GM21360 (cell line): ENCODE measurements around the gene RSPH6A.
"Not testable (repeated sequence)": the region's sequence is repeated elsewhere in the genome, so short reads cannot be mapped to it uniquely, and the experiment has no call there.

Source experiments
- ATAC-seq: cut with Tn5 transposase; IDR thresholded peaks from one replicate; pipeline ENCODE4 v1.9.1; 2021; ENCODE audit warnings: mild to moderate bottlenecking, moderate library complexity; ENCODE audit not compliant: unreplicated experiment

The RSPH6A gene

DNA sequence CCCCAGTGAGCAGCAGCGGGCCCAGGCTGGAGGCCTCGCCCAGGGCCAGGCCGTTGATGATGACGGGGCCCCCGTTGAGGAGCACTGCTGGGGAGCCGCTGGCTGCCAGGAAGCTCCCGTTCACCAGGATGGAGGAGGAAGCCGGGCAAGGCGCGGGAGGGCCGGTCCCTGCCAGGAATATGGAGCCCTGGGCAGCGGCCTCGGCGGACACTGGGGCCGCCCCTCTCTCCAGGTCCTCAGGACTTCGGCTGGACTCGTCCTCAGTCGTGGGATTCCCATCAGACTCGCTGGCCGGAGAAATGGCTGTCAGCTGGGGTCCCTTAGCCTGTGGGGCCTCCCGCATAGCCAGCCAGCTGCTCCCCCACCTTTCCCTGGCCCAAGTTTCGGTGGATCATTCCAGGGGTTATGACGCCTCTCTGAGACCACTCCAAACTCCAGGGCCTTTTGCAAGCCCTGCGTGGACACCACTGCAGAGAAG, 48.2 kb downstream of the RSPH6A start:
- no peak for ATAC-seq

DNA sequence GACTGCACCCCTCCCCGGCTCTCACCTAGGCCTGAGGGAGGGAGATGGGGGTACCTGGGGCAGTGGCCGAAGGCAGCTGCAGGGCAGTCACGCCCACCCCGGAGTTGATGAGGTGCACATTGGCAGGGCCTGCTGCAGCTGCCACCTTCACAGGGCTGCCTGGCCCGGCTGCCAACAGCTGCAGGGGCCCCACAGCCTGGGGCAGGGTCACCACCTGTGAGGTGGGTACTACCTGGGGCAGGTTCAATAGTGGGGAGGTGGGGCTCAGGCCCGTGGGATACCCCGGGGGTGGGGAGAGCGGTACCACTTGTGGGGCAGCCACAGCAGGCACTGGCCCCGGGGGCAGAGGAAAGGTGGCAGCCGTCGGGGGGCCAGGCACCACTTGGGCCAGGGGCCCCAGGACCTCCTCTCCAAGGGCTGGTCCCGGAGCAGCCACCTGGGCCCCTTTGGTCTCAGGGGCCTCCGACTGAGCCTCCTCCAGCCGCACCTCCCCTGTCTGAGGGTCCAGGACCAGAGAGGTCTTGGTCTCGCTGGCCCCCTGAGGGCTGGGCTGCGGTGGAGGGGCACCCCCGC, 48.7 kb downstream of the RSPH6A start:
- no peak for ATAC-seq

DNA sequence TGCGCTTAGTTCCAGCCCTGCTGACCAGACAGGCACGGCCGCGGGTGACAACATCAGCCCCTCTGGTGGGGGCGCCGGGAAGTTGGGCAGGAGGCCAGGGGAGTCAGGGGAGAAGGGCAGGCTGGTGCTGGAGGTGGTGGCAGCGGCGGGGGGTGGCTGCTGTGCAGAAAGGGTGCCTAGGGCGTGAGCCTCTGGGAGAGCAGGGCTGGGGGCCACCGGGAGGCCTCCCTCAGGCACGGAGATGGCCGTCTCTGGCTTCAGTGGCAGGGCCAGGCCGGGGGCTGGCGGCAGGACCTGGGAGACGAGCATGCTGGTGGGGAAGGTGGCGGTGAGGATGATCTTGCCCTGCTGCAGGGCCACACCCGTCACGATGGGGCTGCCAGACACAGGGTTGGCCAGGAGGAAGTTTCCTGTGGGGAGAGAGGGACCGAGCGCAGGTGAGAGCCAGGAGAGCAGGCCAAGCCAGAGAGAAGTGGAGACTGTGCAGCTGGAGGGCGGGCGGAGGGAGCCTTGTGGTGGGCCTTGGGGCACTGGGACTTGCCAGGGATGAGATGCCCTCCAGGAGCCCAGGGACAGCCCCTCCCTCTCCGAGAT, 49.3 kb downstream of the RSPH6A start:
- no peak for ATAC-seq

DNA sequence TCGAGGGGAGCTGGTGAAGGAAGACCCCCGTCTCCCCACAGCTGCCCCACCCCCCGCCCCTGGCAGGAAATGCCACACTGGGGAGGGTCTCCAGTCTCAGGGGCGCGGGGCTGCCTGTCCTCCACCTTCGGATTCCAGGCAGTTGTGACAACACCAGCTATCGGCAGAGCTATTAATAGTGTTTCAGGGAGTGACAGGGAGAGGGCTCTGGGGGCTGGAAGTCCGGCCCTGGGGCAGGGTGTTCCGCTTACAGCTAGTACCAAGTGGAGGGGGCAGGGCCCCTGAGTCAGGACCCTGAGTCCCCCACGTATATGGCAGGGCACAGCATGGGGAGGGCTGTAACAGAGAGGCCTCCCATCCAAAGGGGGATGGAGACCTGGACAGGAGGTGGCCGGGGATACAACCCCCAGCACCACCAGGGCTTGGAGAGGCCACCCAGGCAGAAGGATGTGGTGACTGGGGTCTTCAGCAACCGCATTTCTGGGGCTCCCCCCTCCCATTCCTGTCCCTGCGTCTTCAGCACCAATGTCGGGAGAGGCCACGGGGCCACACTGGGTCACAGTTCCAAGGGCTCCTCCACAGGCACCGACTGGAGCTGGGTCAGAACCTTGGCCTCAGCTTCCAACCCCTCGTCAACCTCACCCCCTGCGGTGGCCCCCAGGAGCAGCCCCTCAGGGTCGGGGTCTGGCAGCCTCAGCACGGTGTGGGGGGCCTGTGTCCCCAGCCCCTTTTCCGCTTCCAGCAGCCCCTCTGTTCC, 50.0 kb downstream of the RSPH6A start:
- no peak for ATAC-seq

DNA sequence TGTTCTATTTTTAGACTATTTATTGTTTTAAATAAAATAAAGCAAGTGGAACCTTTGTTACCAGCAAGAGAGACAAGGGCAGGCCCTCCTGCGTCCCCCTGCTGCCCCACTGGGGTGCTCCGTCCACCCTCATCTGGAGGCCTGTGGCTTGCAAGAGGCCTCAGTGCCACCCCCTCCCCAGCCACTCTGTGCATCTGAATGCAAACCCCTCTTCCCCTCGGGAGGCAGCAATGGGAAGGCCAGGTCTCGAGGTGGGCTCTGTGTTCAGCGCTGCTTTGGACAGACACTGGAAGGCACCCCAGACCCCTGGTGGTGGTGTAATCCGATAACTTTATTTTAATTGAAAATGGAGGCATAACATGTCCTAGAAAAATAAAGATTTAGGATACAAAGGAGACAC, 50.6 kb downstream of the RSPH6A start:
- ATAC-seq, result no peak

DNA sequence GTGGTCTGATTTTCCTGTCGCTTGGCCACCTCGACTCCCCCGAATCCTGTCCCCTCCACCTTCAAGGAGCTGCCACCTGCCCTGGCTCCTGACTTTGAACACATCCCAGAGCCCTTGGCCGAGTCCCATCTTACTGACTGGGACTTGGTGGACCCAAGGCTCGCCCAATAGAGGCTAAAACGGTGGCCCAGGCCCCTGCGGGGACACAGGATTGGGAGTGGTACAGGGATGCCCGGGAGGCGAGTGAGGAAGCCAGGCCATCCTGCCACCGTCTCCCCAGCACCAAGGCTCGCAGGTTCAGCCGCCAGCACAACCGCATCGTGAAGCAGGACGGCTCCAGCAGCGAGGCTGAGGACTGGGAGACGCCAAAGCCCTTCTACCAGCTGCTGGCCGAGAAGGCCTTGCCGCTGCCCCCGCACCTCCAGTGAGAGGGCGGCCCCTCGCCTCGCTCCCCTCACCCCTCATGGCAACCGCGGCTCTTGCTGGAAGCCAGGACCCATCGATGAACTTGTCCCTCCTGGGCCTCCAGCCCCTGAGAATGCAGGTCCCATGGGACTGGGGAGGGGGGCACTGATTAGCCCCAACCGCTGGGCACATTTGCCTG, 51.3 kb downstream of the RSPH6A start:
- ATAC-seq, result no peak

DNA sequence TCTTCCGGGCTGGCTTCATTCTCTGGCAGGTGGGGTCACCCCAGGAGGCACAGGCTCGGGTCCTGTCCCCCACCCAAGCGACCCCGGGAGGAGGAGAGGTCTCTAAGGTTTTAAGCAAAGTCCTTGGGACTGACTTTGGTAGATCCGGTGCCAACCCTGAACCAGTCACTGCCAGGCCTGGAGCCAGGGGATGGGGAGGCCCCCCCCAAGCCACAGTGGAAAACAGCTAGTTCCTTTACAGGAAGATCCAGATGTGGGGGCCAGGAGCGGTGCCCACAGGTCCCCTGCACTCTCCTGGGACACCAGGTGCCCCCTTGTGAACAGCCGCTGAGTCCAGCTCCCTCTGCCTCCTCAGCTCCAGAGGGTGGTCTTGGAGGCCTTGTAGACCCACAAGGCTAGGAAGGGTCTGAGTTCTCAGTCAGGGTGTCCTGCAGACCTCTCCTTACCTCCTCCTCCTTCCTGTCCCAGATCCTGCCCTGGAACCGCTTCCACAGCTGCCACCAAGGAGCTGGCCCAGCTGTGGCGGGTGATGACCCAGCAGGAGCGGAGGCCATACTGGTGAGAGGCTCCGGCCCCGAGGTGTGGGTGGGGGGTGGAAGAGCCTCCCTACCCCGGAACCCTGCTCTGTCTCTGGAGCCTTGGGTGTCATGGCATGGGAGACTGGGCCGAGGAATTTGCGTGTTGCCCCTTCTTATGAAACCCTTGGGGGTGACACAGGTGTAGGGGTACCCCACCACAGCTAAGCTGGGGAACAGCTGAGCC, 52.1 kb downstream of the RSPH6A start:
- ATAC-seq, result no peak

DNA sequence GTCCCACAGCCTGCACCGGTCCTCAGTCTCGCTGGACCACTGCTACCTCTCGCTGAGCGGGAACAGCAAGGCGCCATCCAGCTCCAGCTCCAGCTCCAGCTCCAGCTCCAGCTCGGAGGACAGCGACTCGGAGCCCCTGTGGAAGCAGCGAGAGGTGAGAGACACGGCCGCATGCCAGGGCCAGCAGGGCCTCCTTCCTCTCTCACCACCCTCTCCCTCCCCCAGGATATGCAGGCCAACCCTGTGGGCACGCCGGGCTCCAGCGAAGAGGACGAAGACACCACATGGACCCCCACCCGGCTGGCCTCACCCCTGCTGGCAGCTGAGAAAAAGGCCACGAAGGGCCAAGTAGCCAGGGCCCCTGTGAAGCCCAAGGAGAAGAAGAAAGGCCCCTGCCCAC, 53.4 kb downstream of the RSPH6A start:
- no peak for ATAC-seq

DNA sequence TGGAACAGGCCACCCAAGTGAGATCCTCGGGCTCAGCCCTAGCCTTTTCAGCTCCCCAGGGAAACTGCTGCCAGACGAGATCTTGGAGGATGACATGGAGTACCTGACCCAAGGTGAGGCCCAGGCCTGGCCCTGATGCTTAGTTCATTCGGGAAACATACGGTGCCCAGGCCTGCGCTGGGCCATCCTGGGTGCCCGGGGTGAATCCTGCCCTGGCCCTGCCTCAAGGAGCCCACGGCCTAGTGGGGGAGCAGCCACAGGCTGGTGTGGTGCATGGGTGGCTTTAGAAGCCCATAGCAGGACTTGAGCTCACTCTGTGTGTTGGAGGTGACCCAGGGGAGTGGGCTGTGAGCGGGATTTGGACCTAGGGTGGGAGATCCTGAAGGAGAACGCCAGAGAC, 56.2 kb downstream of the RSPH6A start:
- ATAC-seq, result no peak

DNA sequence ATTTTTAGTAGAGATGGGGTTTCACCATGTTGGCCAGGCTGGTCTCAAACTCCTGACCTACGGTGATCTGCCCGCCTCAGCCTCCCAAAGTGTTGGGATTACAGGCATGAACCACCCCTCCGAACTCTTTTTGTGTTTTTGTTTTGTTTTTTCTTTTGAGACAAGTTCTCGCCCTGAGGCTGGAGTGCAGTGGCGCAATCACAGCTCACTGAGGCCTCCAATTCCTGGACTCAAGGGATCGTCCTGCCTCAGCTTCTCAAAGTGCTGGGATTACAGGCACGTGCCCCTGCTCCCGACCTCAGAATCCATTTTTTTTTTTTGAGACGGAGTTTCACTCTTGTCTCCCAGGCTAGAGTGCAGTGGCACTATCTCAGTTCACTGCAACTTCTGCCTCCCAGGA, 57.4 kb downstream of the RSPH6A start:
- no peak for ATAC-seq

DNA sequence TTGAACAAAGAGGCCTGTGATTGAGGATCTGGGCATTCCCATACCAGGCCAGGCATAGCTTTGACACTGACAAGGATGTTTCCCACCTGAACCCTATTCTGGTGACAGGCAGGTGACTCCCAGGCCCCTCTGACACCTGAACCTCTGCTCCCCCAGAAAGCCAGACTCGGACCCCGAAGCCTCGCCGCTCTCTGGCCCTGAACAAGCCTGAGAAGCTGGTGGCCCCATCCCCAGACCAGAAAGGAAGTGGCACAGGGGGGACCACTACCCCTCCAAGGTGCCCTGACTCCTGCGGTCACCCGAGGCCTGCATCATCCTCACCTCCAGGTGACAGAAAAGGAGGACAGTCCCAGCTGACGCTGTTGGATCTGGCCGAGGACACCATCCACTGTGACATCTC, 60.8 kb downstream of the RSPH6A start:
- no peak for ATAC-seq

DNA sequence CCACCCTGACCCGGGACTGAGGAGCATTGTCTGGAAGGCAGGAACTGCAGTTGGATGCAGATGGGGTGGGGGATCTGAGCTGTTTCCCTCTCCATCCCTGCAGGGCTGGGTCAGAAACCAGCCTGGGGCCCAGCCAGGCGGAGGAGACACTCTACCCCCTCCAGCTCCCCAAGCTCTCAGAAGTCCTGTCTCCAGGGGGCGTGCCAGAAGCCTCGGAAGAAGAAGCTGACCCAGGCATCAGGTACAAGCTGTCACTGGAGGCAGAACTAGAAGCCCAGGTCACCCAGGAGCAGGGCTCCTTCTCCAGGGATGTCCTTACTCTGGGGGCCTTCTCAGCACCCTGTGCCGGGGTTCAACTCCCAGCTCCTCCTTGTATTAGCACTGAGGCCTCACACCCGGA, 61.6 kb downstream of the RSPH6A start:
- ATAC-seq, result no peak

DNA sequence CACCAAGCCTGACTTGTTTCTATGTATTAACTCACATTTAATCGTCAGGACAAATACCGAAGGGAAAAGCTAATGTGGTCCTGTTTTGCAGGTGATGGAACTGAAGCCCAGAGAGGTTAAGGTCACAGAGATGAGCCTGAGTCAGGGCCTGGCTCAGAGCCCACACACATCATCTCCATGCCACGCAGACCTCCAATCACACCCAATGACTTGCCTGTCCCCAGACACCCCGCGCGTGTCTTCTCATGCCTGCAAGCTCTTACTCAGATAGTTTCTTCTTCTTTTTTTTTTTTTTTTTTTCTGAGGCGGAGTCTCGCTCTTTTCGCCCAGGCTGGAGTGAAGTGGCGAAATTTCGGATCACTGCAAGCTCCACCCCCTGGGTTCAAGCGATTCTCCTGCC, 62.5 kb downstream of the RSPH6A start:
- no peak for ATAC-seq

DNA sequence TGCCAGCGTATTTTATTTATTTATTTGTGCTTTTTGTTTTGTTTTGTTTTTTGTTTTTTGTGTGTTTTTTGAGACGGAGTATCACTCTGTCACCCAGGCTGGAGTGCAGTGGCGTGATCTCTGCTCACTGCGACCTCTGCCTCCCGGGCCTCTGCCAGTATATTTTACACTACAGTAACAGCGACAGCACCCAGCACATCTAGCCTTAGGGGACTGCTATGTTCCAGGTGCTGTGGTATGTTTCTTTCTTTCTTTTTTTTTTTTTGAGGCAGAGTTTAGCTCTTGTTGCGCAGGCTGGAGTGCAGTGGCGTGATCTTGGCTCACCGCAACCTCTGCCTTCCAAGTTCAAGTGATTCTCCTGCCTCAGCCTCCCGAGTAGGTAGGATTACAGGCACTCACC, 63.6 kb downstream of the RSPH6A start:
- ATAC-seq, result not testable (repeated sequence)

DNA sequence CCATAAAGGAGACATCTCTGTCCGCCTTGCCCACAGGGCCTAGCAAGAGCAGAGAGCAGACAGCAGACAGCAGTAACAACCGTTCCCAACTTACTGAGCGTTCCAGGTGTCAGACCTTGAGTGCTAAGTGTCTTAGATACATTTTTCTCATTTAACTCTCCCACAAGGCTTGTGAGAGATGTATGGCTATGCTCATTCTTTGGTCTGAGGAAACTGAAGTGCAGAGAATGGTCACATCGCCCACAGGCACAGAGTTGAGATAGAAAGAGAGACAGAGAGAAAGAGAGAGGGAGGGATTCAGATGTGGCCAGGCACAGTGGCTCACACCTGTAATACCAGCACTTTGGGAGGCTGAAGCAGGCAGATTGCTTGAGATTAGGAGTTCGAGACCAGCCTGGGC, 67.6 kb downstream of the RSPH6A start:
- ATAC-seq, result no peak

DNA sequence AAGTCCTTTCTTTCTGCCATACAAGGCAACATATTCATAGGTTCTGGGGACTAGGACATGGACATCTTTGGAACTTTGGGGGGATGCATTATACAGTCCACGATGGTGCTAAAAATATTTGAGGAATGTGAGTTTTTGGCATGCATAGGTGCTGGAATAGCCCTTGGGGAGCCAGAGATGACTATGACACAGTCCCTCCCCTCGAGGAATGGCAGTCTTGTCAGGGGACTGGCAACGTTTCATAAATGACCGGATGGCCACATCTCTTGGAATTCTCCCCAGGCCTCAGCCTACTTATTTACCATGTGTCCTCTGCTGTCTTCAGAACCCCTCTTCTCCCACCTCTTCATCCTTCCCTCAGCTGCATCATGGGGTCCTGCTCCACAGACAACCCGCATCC, 68.2 kb downstream of the RSPH6A start:
- no peak for ATAC-seq
